ENCODE measurements around the gene SHC2.
A peak's percentile ranks its signal among the peaks of the same experiment; 100 is the strongest.
"Not testable (repeated sequence)": the region's sequence is repeated elsewhere in the genome, so short reads cannot be mapped to it uniquely, and the experiment has no call there.

SHC2 gene

GRCh38 chr19:483332-484072 is 22.7 kb upstream of the SHC2 start:
- DNase-seq (ENCODE audit: low read depth): no peak
- no peak for TF ChIP-seq CTCF (IDR thresholded peaks at IDR 0.05; ENCODE audit: low read length, missing control alignments)
- no peak overlapping the region for H3K4me3 ChIP-seq (replicated peaks; ENCODE audit: low read depth, low read length)

GRCh38 chr19:482186-483041 is 21.6 kb upstream of the SHC2 start:
- TF ChIP-seq CTCF (IDR thresholded peaks at IDR 0.05; ENCODE audit: low read length, missing control alignments): no peak
- no peak for DNase-seq (ENCODE audit: low read depth)
- H3K4me3 ChIP-seq (replicated peaks; ENCODE audit: low read depth, low read length): no peak overlapping the region

- not testable (repeated sequence) for DNase-seq (ENCODE audit: low read depth); H3K4me3 ChIP-seq (replicated peaks; ENCODE audit: low read depth, low read length)
Measured at GRCh38 chr19:481100-481499, 20.3 kb upstream of the SHC2 start.

GRCh38 chr19:480016-480855 is 19.4 kb upstream of the SHC2 start:
- no peak overlapping the region for H3K4me3 ChIP-seq (replicated peaks; ENCODE audit: low read depth, low read length)
- peak; percentile 55 for DNase-seq (ENCODE audit: low read depth)
- TF ChIP-seq CTCF (IDR thresholded peaks at IDR 0.05; ENCODE audit: low read length, missing control alignments): peak; percentile 45

GRCh38 chr19:478976-479375 is 18.1 kb upstream of the SHC2 start:
- H3K4me3 ChIP-seq (replicated peaks; ENCODE audit: low read depth, low read length): no peak overlapping the region
- no peak for TF ChIP-seq CTCF (IDR thresholded peaks at IDR 0.05; ENCODE audit: low read length, missing control alignments)
- DNase-seq (ENCODE audit: low read depth): no peak

GRCh38 chr19:478236-478903 is 17.5 kb upstream of the SHC2 start:
- no peak for DNase-seq (ENCODE audit: low read depth)
- H3K4me3 ChIP-seq (replicated peaks; ENCODE audit: low read depth, low read length): no peak overlapping the region
- no peak for TF ChIP-seq CTCF (IDR thresholded peaks at IDR 0.05; ENCODE audit: low read length, missing control alignments)

Data from fibroblast of pulmonary artery (primary cell).